Heart left ventricle (tissue), 13 donors: ENCODE measurements around the gene EFHD1.

Experiments
- CTCF ChIP-seq, 12 donors: fragments of 200-600 bp; sonication (generic) in 4 of 12; IDR thresholded peaks; one replicate each; pipeline versions ENCODE4 v1.5.0 to v1.8.0; 2018 to 2022; ENCODE audit warnings: antibody characterized with exemption in 12 of 12, mild to moderate bottlenecking in 5 of 12
- POLR2A ChIP-seq, 2 donors: fragments of 450-650 bp; IDR thresholded peaks; one replicate each; pipeline ENCODE4 v1.6.1; 2017; ENCODE audit warnings: antibody characterized with exemption in 2 of 2, mild to moderate bottlenecking in 2 of 2, moderate library complexity in 2 of 2
- donor health status: ischemic (EF 13 %, LVEDD 7.1; RV severe dilation, severe dysfunction).
- donor health status: DM: no; HTN: yes; CAD: no.
- donor health status: DM: no; HTN: no; CAD: no.
- donor health status: ischemic (EF 25% LVEDD 6.9; RV normal size, moderate dysfunction).
- donor health status: ischemic (EF 25% LVEDD 5.7; RV mildly dilated, moderate dysfunction).
- donor health status: ischemic (EF 35%, LVEDD 5.7; RV mildly dilated, moderate dysfunction).
- donor health status: nonischemic (EF 11% LVEDD 7.7; RV severe dilation, severe dysfunction).
- donor health status: DM: yes; HTN: yes; CAD: no.
- donor health status: PGD.
- donor health status: ischemic (EF 29% LVEDD 5.4; RV normal size, mild dysfunction).
- donor health status: nonischemic (EF 23%, LVEDD 6.1; RV moderate dilation, normal function).

- no peak for TF ChIP-seq CTCF (IDR thresholded peaks at IDR 0.05)
- no peak for TF ChIP-seq POLR2A (IDR thresholded peaks at IDR 0.05)
Measured at GRCh38 chr2:232649033-232649432, 15.6 kb downstream of the EFHD1 start.
